ENCODE measurements around the gene TAGLN2.

TAGLN2 gene

DNA sequence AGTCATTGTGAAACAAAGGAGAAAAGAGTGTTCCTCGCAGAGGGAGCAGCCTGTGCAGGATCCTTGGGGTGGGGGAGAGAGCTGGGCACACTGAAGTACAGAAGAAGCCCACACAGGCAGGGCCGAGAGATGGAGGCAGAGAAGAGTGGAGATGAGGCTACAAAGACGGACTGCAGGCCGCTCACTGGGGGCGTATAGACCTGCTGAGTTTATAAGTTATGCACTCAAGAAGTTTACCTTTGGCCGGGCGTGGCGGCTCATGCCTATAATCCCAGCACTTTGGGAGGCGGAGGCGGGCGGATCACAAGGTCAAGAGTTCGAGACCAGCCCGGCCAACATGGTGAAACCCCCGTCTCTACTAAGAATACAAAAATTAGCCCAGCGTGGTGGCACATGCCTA is 36.3 kb upstream of the TAGLN2 start:
- Histone ChIP-seq H3K4me3 (ENCODE audit: low read length in 2 of 2) (peak overlapping the region; percentile 74 to 79), H3K4me1 (ENCODE audit: control insufficient read depth in 2 of 2, insufficient read depth in 2 of 2, low read length in 2 of 2) (peaks cover 6 to 20% of the 10 kb centered on the region in 2 donors), H3K27ac (ENCODE audit: low read depth in 2 of 2, low read length in 2 of 2) (peak overlapping the region; percentile 91 to 94), H3K9ac (ENCODE audit: low read depth in 1 of 2, low read length in 2 of 2) (peak overlapping the region; percentile 57 to 77), H3K27me3 (ENCODE audit: control insufficient read depth in 2 of 2, insufficient read depth in 2 of 2, low read length in 2 of 2) (no peaks in the 10 kb centered on the region), H3K36me3 (ENCODE audit: control insufficient read depth in 2 of 2, insufficient read depth in 2 of 2, low read length in 2 of 2) (no peaks in the 10 kb centered on the region), H3K9me3 (ENCODE audit: control insufficient read depth in 2 of 2, low read length in 2 of 2) (no peaks in the 10 kb centered on the region)

DNA sequence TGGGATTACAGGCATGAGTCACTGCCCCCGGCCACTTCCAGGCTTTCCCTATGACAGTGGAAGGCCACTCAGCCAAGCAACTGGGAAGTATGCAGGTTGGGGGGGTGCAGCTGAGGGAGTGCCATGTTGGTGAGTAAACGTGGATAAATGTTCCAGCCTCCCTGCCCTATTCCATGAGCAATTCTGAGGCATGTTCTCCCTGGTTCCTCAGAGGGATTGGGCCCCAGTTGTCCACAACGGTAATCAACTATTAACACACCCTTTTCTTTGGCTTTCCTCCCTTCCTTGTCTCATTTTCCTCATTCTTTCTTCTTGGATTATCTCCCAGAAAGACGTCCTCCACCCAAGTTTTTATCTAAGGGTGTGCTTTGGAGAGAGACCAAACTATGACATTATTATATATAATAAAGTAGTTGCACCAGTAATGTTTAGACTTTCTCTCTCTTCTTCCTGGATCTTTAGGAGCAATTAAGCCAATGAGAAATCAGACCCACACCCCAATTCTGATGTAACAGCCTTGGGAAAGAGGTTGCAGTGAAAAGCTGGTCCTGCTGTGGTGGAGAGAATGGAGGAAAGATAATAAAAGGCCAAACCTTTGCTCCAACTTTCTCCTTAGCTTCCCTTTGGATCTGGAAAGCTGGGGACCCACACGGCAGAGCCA is 35.5 kb upstream of the TAGLN2 start:
- Histone ChIP-seq H3K4me1 (ENCODE audit: control insufficient read depth in 2 of 2, insufficient read depth in 2 of 2, low read length in 2 of 2) (peaks cover 6 to 20% of the 10 kb centered on the region in 2 donors), H3K27ac (ENCODE audit: low read depth in 2 of 2, low read length in 2 of 2) (peak overlapping the region; percentile 91 to 94), H3K9ac (ENCODE audit: low read depth in 1 of 2, low read length in 2 of 2) (peak overlapping the region; percentile 57 to 77), H3K4me3 (ENCODE audit: low read length in 2 of 2) (peak overlapping the region; percentile 74 to 79), H3K27me3 (ENCODE audit: control insufficient read depth in 2 of 2, insufficient read depth in 2 of 2, low read length in 2 of 2) (no peaks in the 10 kb centered on the region), H3K36me3 (ENCODE audit: control insufficient read depth in 2 of 2, insufficient read depth in 2 of 2, low read length in 2 of 2) (no peaks in the 10 kb centered on the region), H3K9me3 (ENCODE audit: control insufficient read depth in 2 of 2, low read length in 2 of 2) (no peaks in the 10 kb centered on the region)

DNA sequence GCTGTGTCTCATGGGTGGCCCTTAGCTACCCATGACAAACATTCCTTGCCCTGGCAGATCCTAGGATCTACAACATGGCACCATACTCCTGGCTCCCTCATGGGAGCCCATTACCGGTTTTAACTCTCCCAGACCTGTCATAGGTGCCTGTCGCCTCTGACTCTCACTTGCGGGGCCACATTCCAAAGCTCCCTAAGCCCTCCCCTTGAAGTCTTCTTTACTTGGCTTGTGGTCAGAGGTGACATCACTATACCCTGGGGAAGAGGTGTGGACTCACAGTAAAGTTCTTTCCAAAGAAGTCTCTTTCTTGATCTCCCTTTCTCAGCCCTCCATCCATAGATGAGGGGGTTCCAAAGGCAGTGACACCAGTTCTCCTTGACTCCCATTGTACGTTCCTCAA is 34.1 kb upstream of the TAGLN2 start:
- Histone ChIP-seq H3K27me3 (ENCODE audit: control insufficient read depth in 2 of 2, insufficient read depth in 2 of 2, low read length in 2 of 2) (no peaks in the 10 kb centered on the region), H3K4me3 (ENCODE audit: low read length in 2 of 2) (no peak overlapping the region), H3K36me3 (ENCODE audit: control insufficient read depth in 2 of 2, insufficient read depth in 2 of 2, low read length in 2 of 2) (no peaks in the 10 kb centered on the region), H3K9me3 (ENCODE audit: control insufficient read depth in 2 of 2, low read length in 2 of 2) (no peaks in the 10 kb centered on the region), H3K4me1 (ENCODE audit: control insufficient read depth in 2 of 2, insufficient read depth in 2 of 2, low read length in 2 of 2) (peaks cover 6 to 20% of the 10 kb centered on the region in 2 donors), H3K9ac (ENCODE audit: low read depth in 1 of 2, low read length in 2 of 2) (no peak overlapping the region), H3K27ac (ENCODE audit: low read depth in 2 of 2, low read length in 2 of 2) (no peak overlapping the region)

GRCh38 chr1:159958719-159959380 is 33.5 kb upstream of the TAGLN2 start:
- Histone ChIP-seq H3K27me3 (ENCODE audit: control insufficient read depth in 2 of 2, insufficient read depth in 2 of 2, low read length in 2 of 2) (no peaks in the 10 kb centered on the region), H3K4me1 (ENCODE audit: control insufficient read depth in 2 of 2, insufficient read depth in 2 of 2, low read length in 2 of 2) (peaks cover 6 to 20% of the 10 kb centered on the region in 2 donors), H3K4me3 (ENCODE audit: low read length in 2 of 2) (no peak overlapping the region), H3K27ac (ENCODE audit: low read depth in 2 of 2, low read length in 2 of 2) (no peak overlapping the region), H3K9ac (ENCODE audit: low read depth in 1 of 2, low read length in 2 of 2) (no peak overlapping the region), H3K9me3 (ENCODE audit: control insufficient read depth in 2 of 2, low read length in 2 of 2) (no peaks in the 10 kb centered on the region), H3K36me3 (ENCODE audit: control insufficient read depth in 2 of 2, insufficient read depth in 2 of 2, low read length in 2 of 2) (no peaks in the 10 kb centered on the region)

DNA sequence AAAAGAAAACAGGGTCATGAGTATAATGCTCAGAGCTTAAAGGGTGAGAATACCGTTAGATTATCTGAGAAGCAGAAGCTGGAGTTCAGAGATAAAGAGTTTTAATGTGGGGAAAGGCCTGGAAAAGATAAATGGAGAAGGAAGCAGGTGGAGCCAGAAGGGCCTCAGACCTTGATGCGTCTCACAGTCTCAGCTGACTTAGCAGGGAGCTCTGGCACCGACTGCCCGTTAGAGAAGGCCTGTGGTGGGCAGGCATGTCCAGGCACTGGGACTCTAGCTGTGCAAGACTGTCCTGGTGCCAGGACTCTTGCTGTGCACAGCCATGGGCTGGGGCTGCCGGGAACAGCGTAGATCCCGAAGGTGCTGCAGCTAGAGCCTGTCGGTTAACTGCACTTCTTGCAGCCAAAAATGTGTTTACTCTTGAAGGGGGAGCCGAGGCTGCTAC is 32.5 kb upstream of the TAGLN2 start:
- H3K27me3 ChIP-seq (ENCODE audit: control insufficient read depth in 2 of 2, insufficient read depth in 2 of 2, low read length in 2 of 2) = no peaks in the 10 kb centered on the region
- H3K4me1 ChIP-seq (ENCODE audit: control insufficient read depth in 2 of 2, insufficient read depth in 2 of 2, low read length in 2 of 2) = peaks cover 6 to 20% of the 10 kb centered on the region in 2 donors
- no peaks in the 10 kb centered on the region for H3K36me3 ChIP-seq (ENCODE audit: control insufficient read depth in 2 of 2, insufficient read depth in 2 of 2, low read length in 2 of 2)
- H3K4me3 ChIP-seq (ENCODE audit: low read length in 2 of 2) = no peak overlapping the region
- peak overlapping the region in 1 of 2 donors; percentile 42 for H3K9ac ChIP-seq (ENCODE audit: low read depth in 1 of 2, low read length in 2 of 2)
- H3K9me3 ChIP-seq (ENCODE audit: control insufficient read depth in 2 of 2, low read length in 2 of 2) = no peaks in the 10 kb centered on the region
- H3K27ac ChIP-seq (ENCODE audit: low read depth in 2 of 2, low read length in 2 of 2) = no peak overlapping the region

- Histone ChIP-seq H3K4me3 (ENCODE audit: low read length in 2 of 2) (no peak overlapping the region), H3K9ac (ENCODE audit: low read depth in 1 of 2, low read length in 2 of 2) (no peak overlapping the region), H3K27me3 (ENCODE audit: control insufficient read depth in 2 of 2, insufficient read depth in 2 of 2, low read length in 2 of 2) (no peaks in the 10 kb centered on the region), H3K36me3 (ENCODE audit: control insufficient read depth in 2 of 2, insufficient read depth in 2 of 2, low read length in 2 of 2) (no peaks in the 10 kb centered on the region), H3K4me1 (ENCODE audit: control insufficient read depth in 2 of 2, insufficient read depth in 2 of 2, low read length in 2 of 2) (peaks cover 0 to 4% of the 10 kb centered on the region in 2 donors), H3K9me3 (ENCODE audit: control insufficient read depth in 2 of 2, low read length in 2 of 2) (no peaks in the 10 kb centered on the region), H3K27ac (ENCODE audit: low read depth in 2 of 2, low read length in 2 of 2) (no peak overlapping the region)
Measured at GRCh38 chr1:159955456-159955855, 30.1 kb upstream of the TAGLN2 start.

DNA sequence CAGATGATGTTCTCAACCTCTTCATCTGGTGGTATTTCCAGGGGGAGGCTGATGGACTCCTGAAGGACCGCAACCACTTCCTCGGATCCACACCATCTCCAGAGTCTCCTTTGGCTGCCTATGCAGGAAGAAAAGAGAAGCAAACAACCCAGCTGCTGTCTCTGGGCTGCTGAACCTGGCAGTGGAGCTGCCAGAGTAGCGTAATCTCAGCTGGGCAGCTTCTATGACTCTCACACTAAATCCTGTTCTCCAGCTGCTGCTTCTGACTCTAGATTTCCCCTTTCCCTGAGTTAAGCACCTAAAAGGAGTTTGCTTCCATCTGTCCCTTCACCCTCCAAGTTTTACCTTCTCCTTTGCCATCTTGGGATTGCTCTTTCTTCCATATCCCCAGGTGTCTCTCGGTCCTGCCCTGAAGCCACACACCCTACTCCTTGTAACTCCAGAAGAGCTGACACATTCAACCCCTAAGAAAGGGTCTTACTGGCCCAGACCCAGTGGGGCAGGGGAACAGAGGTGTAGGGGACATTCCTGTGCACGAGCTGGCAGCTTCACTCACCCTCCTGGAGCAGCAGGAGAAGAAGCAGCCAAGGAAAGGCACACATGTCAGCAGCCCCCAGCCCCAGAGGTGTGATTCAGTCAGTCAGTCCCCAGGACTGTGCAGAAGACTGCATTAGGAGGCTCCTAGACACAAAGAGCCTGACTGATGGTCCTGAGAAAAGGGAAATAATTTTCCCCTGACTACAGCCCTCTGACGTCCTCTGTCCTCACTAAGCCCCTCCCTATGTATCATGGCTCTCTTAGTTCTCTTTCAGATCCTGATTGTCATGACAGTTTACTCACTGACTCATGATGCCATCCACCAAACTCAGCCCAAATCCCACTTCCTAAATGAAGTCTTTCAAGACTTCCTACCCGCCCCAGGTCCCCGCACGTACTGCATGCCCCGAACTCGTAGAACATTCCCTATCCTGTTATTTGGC is 28.5 kb upstream of the TAGLN2 start, which contains the start of gene SLAMF9:
TSS of gene SLAMF9 (minus strand) at position 702 of the 980 bp plus-strand sequence. CDS start at position 602, 100 bp downstream.
- no peak within 1 kb of the TSS for H3K27ac ChIP-seq (ENCODE audit: low read depth in 2 of 2, low read length in 2 of 2)
- no peak within 1 kb of the TSS for H3K4me3 ChIP-seq (ENCODE audit: low read length in 2 of 2)
- no peaks in the 10 kb centered on the region for H3K36me3 ChIP-seq (ENCODE audit: control insufficient read depth in 2 of 2, insufficient read depth in 2 of 2, low read length in 2 of 2)
- no peaks in the 10 kb centered on the region for H3K9me3 ChIP-seq (ENCODE audit: control insufficient read depth in 2 of 2, low read length in 2 of 2)
- peaks cover 11 to 15% of the 10 kb centered on the region in 2 donors for H3K4me1 ChIP-seq (ENCODE audit: control insufficient read depth in 2 of 2, insufficient read depth in 2 of 2, low read length in 2 of 2)
- no peaks in the 10 kb centered on the region for H3K27me3 ChIP-seq (ENCODE audit: control insufficient read depth in 2 of 2, insufficient read depth in 2 of 2, low read length in 2 of 2)
- H3K9ac ChIP-seq (ENCODE audit: low read depth in 1 of 2, low read length in 2 of 2) = no peak within 1 kb of the TSS

DNA sequence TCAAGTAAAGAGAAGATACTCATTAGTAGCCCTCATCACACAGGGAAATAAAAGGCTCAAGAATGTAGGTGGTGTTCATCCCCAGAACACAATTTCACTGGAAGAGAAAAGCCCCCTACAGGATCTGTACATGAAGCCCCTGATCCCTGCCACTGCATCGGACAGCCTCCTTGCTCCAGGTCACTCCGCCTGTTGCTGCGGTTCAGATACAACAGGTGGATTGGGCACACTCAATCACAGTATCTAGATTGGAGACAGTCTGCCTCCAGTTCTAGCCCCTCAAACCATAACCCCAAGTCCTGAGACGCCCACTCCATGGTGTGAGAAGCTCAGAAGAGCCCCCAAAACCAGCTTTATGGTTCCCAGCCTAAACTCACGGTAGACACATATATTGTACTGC is 27.6 kb upstream of the TAGLN2 start:
- no peaks in the 10 kb centered on the region for H3K36me3 ChIP-seq (ENCODE audit: control insufficient read depth in 2 of 2, insufficient read depth in 2 of 2, low read length in 2 of 2)
- no peak overlapping the region for H3K9ac ChIP-seq (ENCODE audit: low read depth in 1 of 2, low read length in 2 of 2)
- H3K27ac ChIP-seq (ENCODE audit: low read depth in 2 of 2, low read length in 2 of 2) = no peak overlapping the region
- no peaks in the 10 kb centered on the region for H3K9me3 ChIP-seq (ENCODE audit: control insufficient read depth in 2 of 2, low read length in 2 of 2)
- peaks cover 12 to 21% of the 10 kb centered on the region in 2 donors for H3K4me1 ChIP-seq (ENCODE audit: control insufficient read depth in 2 of 2, insufficient read depth in 2 of 2, low read length in 2 of 2)
- H3K4me3 ChIP-seq (ENCODE audit: low read length in 2 of 2) = no peak overlapping the region
- H3K27me3 ChIP-seq (ENCODE audit: control insufficient read depth in 2 of 2, insufficient read depth in 2 of 2, low read length in 2 of 2) = no peaks in the 10 kb centered on the region

GRCh38 chr1:159951551-159951950 is 26.2 kb upstream of the TAGLN2 start:
- H3K4me3 ChIP-seq (ENCODE audit: low read length in 2 of 2) = no peak overlapping the region
- H3K4me1 ChIP-seq (ENCODE audit: control insufficient read depth in 2 of 2, insufficient read depth in 2 of 2, low read length in 2 of 2) = peaks cover 13 to 21% of the 10 kb centered on the region in 2 donors
- no peaks in the 10 kb centered on the region for H3K9me3 ChIP-seq (ENCODE audit: control insufficient read depth in 2 of 2, low read length in 2 of 2)
- no peak overlapping the region for H3K9ac ChIP-seq (ENCODE audit: low read depth in 1 of 2, low read length in 2 of 2)
- H3K36me3 ChIP-seq (ENCODE audit: control insufficient read depth in 2 of 2, insufficient read depth in 2 of 2, low read length in 2 of 2) = no peaks in the 10 kb centered on the region
- H3K27ac ChIP-seq (ENCODE audit: low read depth in 2 of 2, low read length in 2 of 2) = no peak overlapping the region
- no peaks in the 10 kb centered on the region for H3K27me3 ChIP-seq (ENCODE audit: control insufficient read depth in 2 of 2, insufficient read depth in 2 of 2, low read length in 2 of 2)

Data from mucosa of rectum (tissue), 2 donors.